Fibroblast of pulmonary artery (primary cell): ENCODE measurements around the gene MUC5AC.
A peak's percentile ranks its signal among the peaks of the same experiment; 100 is the strongest.

Experiments
- DNase-seq: peaks from one replicate; pipeline ENCODE4 v3.0.0-alpha.2; 2010; ENCODE audit warnings: low read depth
- H3K4me3 ChIP-seq: replicated peaks from 2 replicates; pipeline ENCODE4 v1.5.1; 2011; ENCODE audit warnings: low read depth, mild to moderate bottlenecking, control low read depth, low read length, moderate library complexity
- TF ChIP-seq, protein P1 (sequence below): IDR thresholded peaks from 2 replicates; pipeline ENCODE4 v1.5.1; 2011; ENCODE audit warnings: mild to moderate bottlenecking, control low read depth, low read length, inconsistent platforms; ENCODE audit errors: missing control alignments

The MUC5AC gene

GRCh38 chr11:1224111-1224490 lies 66.3 kb downstream of the MUC5AC start:
- H3K4me3 ChIP-seq, result no peak overlapping the region
- TF ChIP-seq, protein P1, sequence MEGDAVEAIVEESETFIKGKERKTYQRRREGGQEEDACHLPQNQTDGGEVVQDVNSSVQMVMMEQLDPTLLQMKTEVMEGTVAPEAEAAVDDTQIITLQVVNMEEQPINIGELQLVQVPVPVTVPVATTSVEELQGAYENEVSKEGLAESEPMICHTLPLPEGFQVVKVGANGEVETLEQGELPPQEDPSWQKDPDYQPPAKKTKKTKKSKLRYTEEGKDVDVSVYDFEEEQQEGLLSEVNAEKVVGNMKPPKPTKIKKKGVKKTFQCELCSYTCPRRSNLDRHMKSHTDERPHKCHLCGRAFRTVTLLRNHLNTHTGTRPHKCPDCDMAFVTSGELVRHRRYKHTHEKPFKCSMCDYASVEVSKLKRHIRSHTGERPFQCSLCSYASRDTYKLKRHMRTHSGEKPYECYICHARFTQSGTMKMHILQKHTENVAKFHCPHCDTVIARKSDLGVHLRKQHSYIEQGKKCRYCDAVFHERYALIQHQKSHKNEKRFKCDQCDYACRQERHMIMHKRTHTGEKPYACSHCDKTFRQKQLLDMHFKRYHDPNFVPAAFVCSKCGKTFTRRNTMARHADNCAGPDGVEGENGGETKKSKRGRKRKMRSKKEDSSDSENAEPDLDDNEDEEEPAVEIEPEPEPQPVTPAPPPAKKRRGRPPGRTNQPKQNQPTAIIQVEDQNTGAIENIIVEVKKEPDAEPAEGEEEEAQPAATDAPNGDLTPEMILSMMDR, result no peak
- DNase-seq, result no peak

- TF ChIP-seq, protein P1, result no peak
- no peak overlapping the region for H3K4me3 ChIP-seq
- no peak for DNase-seq
These were observed 67.0 kb downstream of the MUC5AC start for GRCh38 chr11:1224491-1225385.

GRCh38 chr11:1225386-1226225 lies 67.9 kb downstream of the MUC5AC start:
- TF ChIP-seq, protein P1, result no peak
- no peak for DNase-seq
- H3K4me3 ChIP-seq, result no peak overlapping the region

DNA sequence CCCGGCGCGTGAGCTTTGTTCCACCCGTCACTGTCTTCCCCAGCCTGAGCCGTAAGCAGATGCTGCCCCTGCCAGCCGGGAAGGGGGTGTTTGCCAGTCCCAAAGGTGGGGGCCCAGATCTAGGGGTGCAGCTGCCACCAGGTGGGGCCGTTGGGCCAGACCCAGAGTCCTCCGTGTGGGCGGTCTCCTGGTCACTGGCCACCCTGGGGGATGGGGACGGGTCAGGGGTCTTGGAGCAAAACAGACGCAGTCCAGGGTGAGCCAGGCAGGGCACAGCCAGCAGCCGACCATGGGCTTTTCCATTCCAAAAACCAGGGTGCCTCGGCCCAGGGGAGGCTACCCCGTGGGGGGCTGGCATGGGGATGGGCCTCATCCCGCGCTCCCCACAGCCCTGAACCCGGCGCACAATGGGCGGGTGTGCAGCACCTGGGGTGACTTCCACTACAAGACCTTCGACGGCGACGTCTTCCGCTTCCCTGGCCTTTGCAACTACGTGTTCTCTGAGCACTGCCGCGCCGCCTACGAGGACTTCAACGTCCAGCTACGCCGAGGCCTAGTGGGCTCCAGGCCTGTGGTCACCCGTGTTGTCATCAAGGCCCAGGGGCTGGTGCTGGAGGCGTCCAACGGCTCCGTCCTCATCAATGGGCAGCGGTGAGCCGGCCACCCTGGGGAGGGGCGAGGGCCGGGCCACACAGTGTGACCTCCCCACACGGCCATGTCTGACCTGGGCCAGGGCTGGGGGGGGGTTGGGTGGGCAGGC lies 68.7 kb downstream of the MUC5AC start:
- H3K4me3 ChIP-seq, result no peak overlapping the region
- TF ChIP-seq, protein P1, result no peak
- no peak for DNase-seq

DNA sequence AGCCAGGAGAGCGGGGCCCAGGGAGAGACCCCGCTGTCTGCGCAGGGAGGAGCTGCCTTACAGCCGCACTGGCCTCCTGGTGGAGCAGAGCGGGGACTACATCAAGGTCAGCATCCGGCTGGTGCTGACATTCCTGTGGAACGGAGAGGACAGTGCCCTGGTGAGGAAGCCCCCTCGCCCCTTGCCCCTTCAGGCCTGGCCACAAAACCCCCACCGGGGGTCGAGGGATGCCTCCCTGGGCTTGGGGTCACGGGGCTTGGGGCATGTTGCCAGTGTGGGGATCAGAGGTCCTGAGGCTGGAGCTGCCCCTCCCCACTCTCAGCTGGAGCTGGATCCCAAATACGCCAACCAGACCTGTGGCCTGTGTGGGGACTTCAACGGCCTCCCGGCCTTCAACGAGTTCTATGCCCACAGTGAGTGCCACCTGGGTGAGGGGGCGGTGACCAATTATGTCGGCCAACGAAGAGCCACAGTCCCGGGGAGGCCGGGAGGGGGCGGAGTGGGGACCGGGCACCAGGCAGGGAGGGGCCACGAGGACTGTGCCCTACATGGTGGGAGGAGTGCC lies 69.3 kb downstream of the MUC5AC start:
- H3K4me3 ChIP-seq, result no peak overlapping the region
- TF ChIP-seq, protein P1, result peak; percentile 29
- DNase-seq, result peak; percentile 4

DNA sequence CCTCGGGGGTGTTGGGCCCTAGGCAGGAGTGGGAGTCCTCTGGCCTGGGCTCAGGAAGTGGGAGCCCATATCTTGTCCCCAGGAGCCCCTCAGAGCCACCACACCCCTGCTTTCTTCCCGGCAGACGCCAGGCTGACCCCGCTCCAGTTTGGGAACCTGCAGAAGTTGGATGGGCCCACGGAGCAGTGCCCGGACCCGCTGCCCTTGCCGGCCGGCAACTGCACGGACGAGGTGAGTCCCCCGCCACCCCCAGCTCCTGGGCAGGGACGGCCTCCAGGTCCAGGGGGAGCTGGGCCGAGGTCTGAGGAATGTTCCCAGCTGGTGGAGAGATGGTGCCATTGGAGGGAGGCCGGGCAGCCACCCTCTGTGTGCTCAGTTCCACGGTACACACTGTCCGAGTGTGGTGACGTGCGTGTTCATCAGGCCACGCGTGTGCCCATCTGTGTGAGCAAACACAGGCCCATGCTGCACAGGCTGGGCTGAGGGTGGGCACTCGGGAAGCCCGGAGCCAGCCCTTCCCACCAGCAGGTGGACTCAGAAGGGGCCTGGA lies 69.9 kb downstream of the MUC5AC start:
- TF ChIP-seq, protein P1, result no peak
- DNase-seq, result no peak
- no peak overlapping the region for H3K4me3 ChIP-seq
